Putamen (tissue), 1 donor: ENCODE measurements around the gene DNAJC15.
"Not testable (repeated sequence)": the region's sequence is repeated elsewhere in the genome, so short reads cannot be mapped to it uniquely, and the experiment has no call there.

Source experiments
- DNase-seq: peaks from one replicate; pipeline ENCODE4 v3.0.0-alpha.2; 2016; ENCODE audit warnings: low spot score

DNAJC15 gene

GRCh38 chr13:43005460-43006236, 17.7 kb upstream of the DNAJC15 start:
- no peak for DNase-seq

DNA sequence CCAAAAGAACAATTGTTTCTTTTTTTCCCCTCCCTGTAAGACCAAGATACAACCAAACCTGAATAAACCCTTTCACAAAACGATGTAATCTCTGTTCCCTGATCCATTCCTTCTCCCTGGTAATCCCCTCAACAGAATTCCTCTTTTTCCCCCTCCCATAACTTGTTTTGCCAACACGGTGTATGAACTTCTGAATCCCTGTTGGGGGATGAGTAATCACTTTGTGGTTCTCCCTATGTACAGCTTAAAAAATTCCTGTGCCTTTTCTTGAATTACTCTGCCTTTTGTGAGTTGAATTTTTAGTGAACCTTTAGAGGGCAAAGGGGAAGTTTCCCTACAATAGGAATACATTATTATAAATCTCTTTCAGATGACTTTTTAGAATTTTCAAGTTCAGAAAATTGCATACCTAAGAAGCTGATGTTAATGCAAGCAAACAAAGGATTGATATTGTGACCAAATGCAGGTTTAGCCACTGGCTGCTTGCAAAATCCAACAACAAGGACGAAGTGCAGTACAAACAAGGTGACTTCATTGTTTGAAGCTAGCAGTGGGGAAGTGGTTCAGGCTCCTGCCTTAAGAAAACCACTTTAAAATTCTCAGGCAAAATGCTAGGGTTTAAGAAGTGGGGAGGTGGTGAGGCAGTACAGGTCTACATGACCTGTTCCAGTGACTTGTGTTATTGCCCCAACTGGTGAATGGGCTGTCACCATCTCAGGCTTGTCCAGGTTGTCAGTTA, 16.3 kb upstream of the DNAJC15 start:
- no peak for DNase-seq

DNA sequence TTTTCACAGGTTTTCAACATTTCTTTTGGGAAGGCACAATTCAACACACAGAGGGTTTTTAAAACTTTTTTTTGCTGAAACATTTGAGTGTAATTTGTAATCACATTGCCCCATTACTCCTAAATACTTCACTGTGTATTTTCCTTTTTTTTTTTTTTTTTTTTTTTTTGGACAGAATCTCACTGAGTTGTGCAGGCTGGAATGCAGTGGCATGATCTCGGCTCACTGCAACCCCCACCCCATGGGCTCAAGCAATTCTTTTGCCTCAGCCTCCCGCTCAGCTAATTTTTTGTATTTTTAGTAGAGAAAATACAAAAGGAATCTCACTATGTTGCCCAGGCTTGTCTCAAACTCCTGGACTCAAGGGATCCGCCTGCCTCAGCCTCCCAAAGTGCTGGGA, 14.8 kb upstream of the DNAJC15 start:
- DNase-seq = no peak

DNA sequence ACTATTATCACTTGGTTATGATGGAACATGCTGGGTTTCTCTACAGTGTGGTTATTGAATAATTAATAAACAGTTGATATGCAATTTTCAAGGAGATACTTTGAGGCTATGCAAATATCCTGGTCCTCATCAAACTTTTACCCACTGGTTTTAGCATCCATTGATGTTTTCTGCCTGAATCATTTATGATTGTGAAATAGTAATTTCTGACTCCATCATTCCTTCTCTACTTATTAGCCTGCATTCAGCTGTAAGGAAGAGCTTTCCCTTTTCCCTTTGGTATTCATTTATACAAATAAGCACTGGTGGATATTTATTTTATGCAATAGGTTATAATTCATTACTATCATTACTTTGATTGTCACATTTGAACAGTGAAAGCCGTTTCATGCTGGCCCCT, 13.9 kb upstream of the DNAJC15 start:
- DNase-seq = no peak

- DNase-seq = no peak
These were observed 9.2 kb upstream of the DNAJC15 start for GRCh38 chr13:43014162-43014561.

DNA sequence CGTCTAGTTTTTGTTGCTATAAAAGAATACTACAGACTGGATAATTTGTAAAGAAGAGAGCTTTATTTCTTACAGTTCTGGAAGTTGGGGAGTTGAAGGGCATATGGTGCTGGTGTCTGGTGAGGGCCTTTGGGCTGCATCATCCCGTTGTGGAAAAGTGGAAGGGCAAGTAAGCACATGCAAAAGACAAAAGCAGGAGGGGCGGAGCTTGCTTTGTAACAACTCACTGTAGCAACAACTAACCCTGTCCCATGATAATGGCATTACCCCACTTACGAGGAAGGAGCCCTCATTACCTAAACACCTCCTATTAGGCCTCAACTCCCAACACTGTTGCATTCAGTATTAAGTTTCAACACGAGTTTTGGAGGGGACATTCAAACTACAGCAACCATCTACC, 7.2 kb upstream of the DNAJC15 start:
- no peak for DNase-seq

GRCh38 chr13:43019811-43020210, 3.6 kb upstream of the DNAJC15 start:
- no peak for DNase-seq

DNA sequence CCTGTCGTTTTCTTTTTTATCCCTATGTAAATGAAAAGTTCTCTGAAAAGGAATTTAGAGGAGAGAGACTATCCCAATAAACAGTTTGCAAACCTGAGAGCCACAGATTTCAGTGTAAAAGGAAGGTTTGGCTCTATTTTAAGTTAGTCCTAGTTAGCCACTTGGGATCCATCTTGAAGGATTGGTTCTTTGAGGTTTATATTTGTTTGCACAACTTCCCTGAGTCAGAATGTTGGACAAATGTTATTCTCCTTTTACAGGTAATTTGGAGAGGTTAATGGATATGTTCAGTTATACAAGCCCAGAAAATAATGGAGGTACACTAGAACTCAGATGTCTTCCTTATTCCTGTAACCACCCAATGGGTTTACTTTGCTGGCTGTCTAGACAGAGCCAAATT, 2.6 kb upstream of the DNAJC15 start:
- no peak for DNase-seq

- no peak for DNase-seq
These were observed 1.3 kb upstream of the DNAJC15 start for GRCh38 chr13:43021926-43022670.

- DNase-seq = no peak
These were observed 475 bp upstream of the DNAJC15 start for GRCh38 chr13:43022934-43023288.

GRCh38 chr13:43026262-43026661, 2.9 kb downstream of the DNAJC15 start:
- DNase-seq = no peak

DNA sequence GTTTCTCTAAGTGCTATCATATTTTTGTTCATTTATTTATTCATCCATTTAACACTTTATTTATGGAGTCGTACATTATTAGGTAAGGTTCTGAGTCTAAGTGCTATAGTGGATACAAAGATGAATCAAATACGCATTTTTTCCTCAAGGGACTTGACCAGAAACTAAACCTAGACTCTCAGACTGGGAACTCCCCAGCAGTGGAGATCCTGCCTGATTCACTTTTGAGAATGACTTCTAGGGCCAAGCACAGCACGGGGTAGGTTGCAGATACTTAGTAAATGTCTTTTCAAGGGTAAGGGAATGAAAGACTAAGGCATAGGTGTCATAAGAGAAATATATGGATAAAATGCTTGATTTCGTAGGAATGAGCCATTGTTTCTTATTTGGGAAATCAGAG, 7.2 kb downstream of the DNAJC15 start:
- DNase-seq = no peak

DNA sequence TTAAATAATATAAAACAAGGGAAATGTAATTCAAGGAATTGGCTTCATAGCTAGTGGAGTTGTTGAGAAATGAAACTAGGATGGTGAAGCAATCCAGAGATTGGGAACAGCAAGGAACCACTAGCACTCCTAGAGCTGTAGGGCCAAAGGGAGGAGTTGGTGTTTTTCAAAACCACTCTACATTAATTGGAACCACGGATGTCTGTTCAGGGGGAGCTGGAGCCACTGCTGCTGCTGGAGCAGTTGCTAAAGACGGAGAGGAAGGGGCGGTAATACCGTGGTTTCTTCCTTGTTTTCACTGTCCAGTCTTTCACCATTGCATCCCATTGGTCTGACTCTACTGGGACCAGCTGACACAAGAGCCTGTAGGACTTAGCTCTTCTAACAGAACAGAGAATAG, 8.5 kb downstream of the DNAJC15 start:
- DNase-seq = no peak

DNA sequence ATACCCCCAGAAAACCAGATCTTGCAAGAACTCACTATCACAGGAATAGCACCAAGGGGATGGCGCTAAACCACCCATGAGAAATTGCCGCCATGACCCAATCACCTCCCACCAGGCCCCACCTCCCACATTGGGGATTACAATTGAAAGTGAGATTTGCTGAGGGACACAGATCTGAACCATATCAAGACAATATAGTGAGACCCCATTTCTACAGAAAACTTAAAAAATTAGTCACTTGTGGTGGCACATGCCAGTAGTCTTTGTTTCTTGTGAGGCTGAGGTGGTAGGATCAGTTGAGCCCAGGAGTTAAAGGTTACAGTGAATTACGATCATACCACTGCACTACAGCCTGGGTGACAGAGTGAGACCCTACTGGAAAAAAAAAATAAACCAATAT, 9.7 kb downstream of the DNAJC15 start:
- DNase-seq = no peak

GRCh38 chr13:43036351-43037250, 13.2 kb downstream of the DNAJC15 start:
- DNase-seq = no peak

GRCh38 chr13:43039966-43040365, 16.6 kb downstream of the DNAJC15 start:
- no peak for DNase-seq

- DNase-seq = not testable (repeated sequence)
These were observed 17.4 kb downstream of the DNAJC15 start for GRCh38 chr13:43040581-43041368.

- DNase-seq = no peak
These were observed 18.1 kb downstream of the DNAJC15 start for GRCh38 chr13:43041369-43041921.

DNA sequence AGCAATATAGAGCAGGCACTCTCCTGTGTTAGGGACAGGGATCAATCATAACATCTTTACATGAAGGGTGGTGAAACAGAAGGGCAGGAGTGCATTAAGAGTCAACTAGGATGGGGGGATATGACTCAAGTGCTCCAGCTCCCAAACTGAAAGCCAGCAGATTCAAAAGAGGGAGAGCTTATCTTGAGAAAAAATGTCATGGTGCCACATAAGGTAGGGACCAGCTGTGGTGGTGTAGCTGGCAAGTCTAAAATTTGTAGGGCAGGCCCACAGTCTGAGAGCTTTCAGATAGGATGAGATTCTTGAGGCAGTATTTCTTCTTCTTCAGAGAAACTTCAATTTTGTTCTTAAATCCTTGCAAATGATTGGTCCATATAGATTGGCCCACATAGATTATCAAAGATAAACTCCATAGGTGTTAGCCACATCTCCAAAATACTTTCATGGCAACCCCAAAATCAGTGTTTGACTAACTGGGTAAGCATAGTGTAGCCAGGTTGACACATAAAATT, 19.1 kb downstream of the DNAJC15 start:
- DNase-seq = no peak

DNA sequence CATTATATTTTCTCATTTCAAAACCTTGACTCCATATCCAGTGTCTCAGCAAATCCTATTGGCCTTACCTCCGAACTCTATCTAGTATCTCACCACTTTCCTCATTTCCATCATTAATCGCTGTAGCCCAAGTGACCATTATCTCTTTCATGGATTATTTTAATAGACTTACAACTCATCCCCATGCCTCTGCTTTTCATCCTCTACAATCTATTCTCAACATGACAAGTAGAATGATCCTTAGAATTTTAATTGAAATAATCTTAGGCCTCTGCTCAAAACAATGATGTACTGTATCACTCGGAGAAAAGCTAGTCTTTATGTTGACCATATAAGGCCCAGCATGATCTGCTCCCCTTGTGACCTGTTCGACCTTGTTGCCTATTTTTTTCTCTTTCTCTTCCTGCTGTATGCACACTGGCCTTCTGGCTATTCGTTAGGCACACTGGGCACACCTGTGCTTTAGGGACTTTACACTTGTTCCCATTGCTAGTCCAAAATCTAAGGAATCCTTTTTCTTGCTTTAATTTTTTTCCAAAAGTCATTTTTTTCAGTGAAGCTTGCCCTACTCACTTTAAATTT, 21.4 kb downstream of the DNAJC15 start:
- DNase-seq = no peak
